ENCODE data around the gene PHACTR2.
A peak's percentile ranks its signal among the peaks of the same experiment; 100 is the strongest.
"Not testable (repeated sequence)": the region's sequence is repeated elsewhere in the genome, so short reads cannot be mapped to it uniquely, and the experiment has no call there.

The PHACTR2 gene

GRCh38 chr6:143868808-143869207 is 191.0 kb downstream of the PHACTR2 start:
- H3K27me3 Mint-ChIP-seq (ENCODE audit: low read depth); H3K4me1 Mint-ChIP-seq (ENCODE audit: low read depth); H3K27ac Mint-ChIP-seq; H3K9me3 Mint-ChIP-seq; H3K4me3 Mint-ChIP-seq: not testable (repeated sequence)
- H3K36me3 Mint-ChIP-seq (ENCODE audit: low read depth) = peaks cover 16% of the 10 kb centered on the region

DNA sequence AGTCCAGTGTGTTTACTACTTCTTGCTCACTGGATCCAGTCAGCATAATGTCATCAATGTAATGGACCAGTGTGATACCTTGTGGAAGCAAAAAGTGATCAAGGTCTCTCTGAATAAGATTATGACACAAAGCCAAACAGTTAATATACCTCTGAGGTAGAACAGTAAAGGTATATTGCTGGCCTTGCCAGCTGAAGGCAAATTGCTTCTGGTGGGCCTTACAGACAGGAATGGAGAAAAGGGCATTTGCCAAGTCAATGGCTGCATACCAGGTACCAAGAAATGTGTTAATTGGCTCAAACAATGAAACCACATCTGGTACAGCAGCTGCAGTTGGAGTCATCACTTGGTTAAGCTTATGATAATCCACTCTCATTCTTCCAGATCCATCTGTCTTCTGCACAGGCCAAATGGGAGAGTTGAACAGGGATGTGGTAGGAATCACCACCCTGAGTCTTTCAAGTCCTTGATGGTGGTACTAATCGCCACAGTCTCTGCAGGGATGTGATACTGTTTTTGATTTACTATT is 193.5 kb downstream of the PHACTR2 start:
- H3K4me1 Mint-ChIP-seq (ENCODE audit: low read depth); H3K36me3 Mint-ChIP-seq (ENCODE audit: low read depth); H3K27ac Mint-ChIP-seq; H3K4me3 Mint-ChIP-seq; H3K27me3 Mint-ChIP-seq (ENCODE audit: low read depth): not testable (repeated sequence)
- H3K9me3 Mint-ChIP-seq = peaks cover 21% of the 10 kb centered on the region

DNA sequence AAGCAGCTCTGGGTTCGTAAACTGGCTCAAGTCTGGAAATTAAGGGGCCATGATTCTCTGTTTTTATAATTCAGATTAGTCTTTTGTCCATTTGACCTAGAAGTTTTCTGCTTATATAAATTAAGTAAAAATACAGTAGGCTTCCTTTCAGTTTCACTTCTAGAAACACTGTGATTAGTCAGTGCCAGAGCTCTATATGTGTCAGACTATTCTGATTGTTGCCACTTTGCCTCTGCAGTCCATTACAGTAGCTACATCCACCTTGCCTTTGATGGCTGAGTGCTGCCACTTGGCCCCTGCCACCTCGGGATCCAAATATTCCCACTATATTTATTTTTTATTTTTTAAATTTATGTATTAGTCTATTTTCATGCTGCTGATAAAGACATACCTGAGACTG is 194.4 kb downstream of the PHACTR2 start:
- Mint-ChIP-seq H3K4me3 (no peak overlapping the region), H3K27ac (peak overlapping the region; percentile 23), H3K4me1 (ENCODE audit: low read depth) (peaks cover 8% of the 10 kb centered on the region), H3K27me3 (ENCODE audit: low read depth) (no peaks in the 10 kb centered on the region), H3K9me3 (peaks cover 21% of the 10 kb centered on the region), H3K36me3 (ENCODE audit: low read depth) (peaks cover 5% of the 10 kb centered on the region)

- peaks cover 17% of the 10 kb centered on the region for H3K9me3 Mint-ChIP-seq
- H3K4me3 Mint-ChIP-seq; H3K36me3 Mint-ChIP-seq (ENCODE audit: low read depth); H3K4me1 Mint-ChIP-seq (ENCODE audit: low read depth); H3K27ac Mint-ChIP-seq; H3K27me3 Mint-ChIP-seq (ENCODE audit: low read depth): not testable (repeated sequence)
These were observed 195.8 kb downstream of the PHACTR2 start for GRCh38 chr6:143873600-143873999.

- not testable (repeated sequence) for H3K27ac Mint-ChIP-seq; H3K36me3 Mint-ChIP-seq (ENCODE audit: low read depth); H3K4me1 Mint-ChIP-seq (ENCODE audit: low read depth); H3K27me3 Mint-ChIP-seq (ENCODE audit: low read depth); H3K4me3 Mint-ChIP-seq
- peaks cover 15% of the 10 kb centered on the region for H3K9me3 Mint-ChIP-seq
These were observed 196.7 kb downstream of the PHACTR2 start for GRCh38 chr6:143874503-143874902.

DNA sequence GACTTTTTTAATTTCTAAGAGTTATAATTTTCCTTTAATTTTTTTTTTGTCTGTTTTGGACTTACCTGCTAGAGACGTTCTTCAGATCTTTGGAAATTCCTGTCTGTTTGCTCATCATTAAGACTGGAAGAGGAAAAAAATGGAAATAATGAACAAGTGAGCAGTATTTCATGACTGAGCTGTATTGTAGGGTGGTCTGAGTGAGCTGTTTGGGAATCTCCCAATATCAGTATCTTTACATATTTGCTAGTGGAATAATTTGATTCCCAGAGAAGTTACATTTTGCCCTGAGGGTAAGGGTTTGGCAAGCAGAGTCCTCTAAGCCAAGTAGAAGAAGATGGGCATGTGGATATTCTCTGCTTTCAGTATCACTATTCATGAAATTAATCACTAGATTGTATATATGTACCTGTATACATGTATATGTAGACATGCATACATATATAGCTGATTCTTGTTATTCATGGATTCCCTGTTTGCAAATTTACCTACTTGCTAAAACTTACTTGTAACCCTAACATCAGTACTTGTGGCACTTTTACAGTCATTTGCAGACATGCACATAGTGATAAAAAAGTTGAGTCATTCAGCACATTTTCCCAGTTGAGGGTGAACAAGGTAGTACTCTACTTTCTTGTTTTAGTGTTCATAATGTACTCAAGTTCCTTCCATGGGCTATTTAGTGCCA is 200.0 kb downstream of the PHACTR2 start:
- Mint-ChIP-seq H3K27me3 (ENCODE audit: low read depth) (no peaks in the 10 kb centered on the region), H3K36me3 (ENCODE audit: low read depth) (peaks cover 3% of the 10 kb centered on the region), H3K4me1 (ENCODE audit: low read depth) (peaks cover 5% of the 10 kb centered on the region), H3K27ac (no peak overlapping the region), H3K4me3 (no peak overlapping the region), H3K9me3 (peaks cover 11% of the 10 kb centered on the region)

DNA sequence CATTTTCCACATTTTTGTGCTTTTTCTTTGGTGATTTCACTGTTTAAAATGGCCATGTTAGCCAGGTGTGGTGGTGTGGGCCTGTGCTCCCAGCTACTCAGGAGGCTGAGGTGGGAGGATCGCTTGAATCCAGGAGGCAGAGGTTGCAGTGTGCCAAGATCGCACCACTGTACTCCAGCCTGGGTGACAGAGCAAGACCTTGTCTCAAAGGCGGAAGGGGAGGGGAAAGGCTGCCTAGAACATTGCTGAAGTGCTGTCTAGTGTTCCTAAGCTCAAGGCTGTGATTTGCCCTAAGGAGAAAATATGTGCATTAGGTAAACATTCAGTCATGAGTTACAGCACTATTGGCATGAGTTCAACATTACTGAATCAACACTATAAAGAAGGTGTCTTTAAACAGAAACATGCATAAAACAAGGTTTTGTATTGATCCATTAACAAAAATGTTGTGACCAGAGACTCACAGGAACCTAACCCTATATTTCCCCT is 200.6 kb downstream of the PHACTR2 start:
- Mint-ChIP-seq H3K27ac (no peak overlapping the region), H3K36me3 (ENCODE audit: low read depth) (peaks cover 3% of the 10 kb centered on the region), H3K4me1 (ENCODE audit: low read depth) (peaks cover 1% of the 10 kb centered on the region), H3K9me3 (peaks cover 11% of the 10 kb centered on the region), H3K27me3 (ENCODE audit: low read depth) (no peaks in the 10 kb centered on the region), H3K4me3 (no peak overlapping the region)

GRCh38 chr6:143880412-143880811 is 202.6 kb downstream of the PHACTR2 start:
- Mint-ChIP-seq H3K4me1 (ENCODE audit: low read depth) (no peaks in the 10 kb centered on the region), H3K27ac (no peak overlapping the region), H3K9me3 (peaks cover 3% of the 10 kb centered on the region), H3K27me3 (ENCODE audit: low read depth) (no peaks in the 10 kb centered on the region), H3K4me3 (no peak overlapping the region), H3K36me3 (ENCODE audit: low read depth) (no peaks in the 10 kb centered on the region)

Data from T-helper 1 cell treated with Interleukin-12 subunit alpha and Interleukin-12 subunit beta and Interleukin-4 antibody, amounts not matched to agents 30 μg/mL and 1 μg/mL, for 36 hours (primary cell).